ENCODE data around the gene SHISA7. TPM values are rescaled to one million over a fixed set of nuclear protein-coding genes. Genes with fewer than 3 reads are reported as not detected.

The SHISA7 gene
- total and polyA plus RNA-seq, 4 donors: 1.6 TPM; not detected in 3

- TF ChIP-seq ATF3 (IDR thresholded peaks at IDR 0.05) (no peak), FOXA2 (IDR thresholded peaks at IDR 0.05) (no peak), JUND (IDR thresholded peaks at IDR 0.05) (no peak), RAD21 (IDR thresholded peaks at IDR 0.05) (no peak), HNF4A (conservative IDR thresholded peaks at IDR 0.05) (no peak), EGR1 (IDR thresholded peaks at IDR 0.05; ENCODE audit: low read depth in 2 of 2) (no peak), FOXA1 (IDR thresholded peaks at IDR 0.05) (no peak), TAF1 (conservative IDR thresholded peaks at IDR 0.05) (no peak), YY1 (IDR thresholded peaks at IDR 0.05) (no peak), REST (IDR thresholded peaks at IDR 0.05) (no peak), ZBTB33 (IDR thresholded peaks at IDR 0.05) (no peak), GABPA (IDR thresholded peaks at IDR 0.05 in 1 of 2, conservative IDR thresholded peaks at IDR 0.05 in 1 of 2) (no peak)
- Histone ChIP-seq H3K36me3 (ENCODE audit: control insufficient read depth in 4 of 4, insufficient read depth in 3 of 4, low read depth in 1 of 4, low read length in 3 of 4) (peaks cover 3 to 21% (median 8%) of the 10 kb centered on the region in 4 donors), H3K9ac (ENCODE audit: low read depth in 1 of 2, low read length in 2 of 2) (no peak overlapping the region), H3K27ac (ENCODE audit: low read depth in 1 of 2, low read length in 2 of 2) (no peak overlapping the region), H3K9me3 (ENCODE audit: control insufficient read depth in 4 of 4, low read length in 3 of 4) (no peaks in the 10 kb centered on the region), H3K4me1 (ENCODE audit: control insufficient read depth in 4 of 4, insufficient read depth in 4 of 4, low read length in 3 of 4) (no peaks in the 10 kb centered on the region), H3K27me3 (ENCODE audit: control insufficient read depth in 4 of 4, insufficient read depth in 4 of 4, low read length in 3 of 4) (no peaks in the 10 kb centered on the region), H3K4me3 (ENCODE audit: low read depth in 1 of 3, low read length in 3 of 3) (no peak overlapping the region)
- WGBS: 95% methylated on average over 14 of the region's 14 CpGs
- no peak for DNase-seq (ENCODE audit: low spot score)
Observed at GRCh38 chr19:55400281-55401087, 42.6 kb downstream of the SHISA7 start.

- Histone ChIP-seq H3K9ac (ENCODE audit: low read depth in 1 of 2, low read length in 2 of 2) (no peak overlapping the region), H3K27ac (ENCODE audit: low read depth in 1 of 2, low read length in 2 of 2) (no peak overlapping the region), H3K36me3 (ENCODE audit: control insufficient read depth in 4 of 4, insufficient read depth in 3 of 4, low read depth in 1 of 4, low read length in 3 of 4) (peaks cover 3 to 17% (median 6%) of the 10 kb centered on the region in 4 donors), H3K4me3 (ENCODE audit: low read depth in 1 of 3, low read length in 3 of 3) (no peak overlapping the region), H3K4me1 (ENCODE audit: control insufficient read depth in 4 of 4, insufficient read depth in 4 of 4, low read length in 3 of 4) (no peaks in the 10 kb centered on the region), H3K27me3 (ENCODE audit: control insufficient read depth in 4 of 4, insufficient read depth in 4 of 4, low read length in 3 of 4) (no peaks in the 10 kb centered on the region), H3K9me3 (ENCODE audit: control insufficient read depth in 4 of 4, low read length in 3 of 4) (no peaks in the 10 kb centered on the region)
- WGBS: 84% methylated on average over 12 of the region's 12 CpGs
- DNase-seq (ENCODE audit: low spot score): no peak
- TF ChIP-seq EGR1 (IDR thresholded peaks at IDR 0.05; ENCODE audit: low read depth in 2 of 2) (no peak), TAF1 (conservative IDR thresholded peaks at IDR 0.05) (no peak), HNF4A (conservative IDR thresholded peaks at IDR 0.05) (no peak), ZBTB33 (IDR thresholded peaks at IDR 0.05) (no peak), SP1 (IDR thresholded peaks at IDR 0.05) (no peak), ATF3 (IDR thresholded peaks at IDR 0.05) (no peak), FOXA2 (IDR thresholded peaks at IDR 0.05) (no peak), MAX (IDR thresholded peaks at IDR 0.05) (no peak), FOXA1 (IDR thresholded peaks at IDR 0.05) (no peak), REST (IDR thresholded peaks at IDR 0.05) (no peak), HNF4G (IDR thresholded peaks at IDR 0.05) (no peak)
Observed at GRCh38 chr19:55398200-55398925, 44.7 kb downstream of the SHISA7 start.
